H1 (cell line): ENCODE measurements around the gene MYG1.

Experiments used
- CHD1 ChIP-seq: IDR thresholded peaks from 2 replicates; pipeline ENCODE4 v1.6.1; 2012; ENCODE audit warnings: low read depth, low read length, improper control_type of control experiment
- EZH2 ChIP-seq: fragments of 200-600 bp; sonication (generic); IDR thresholded peaks from 2 replicates; pipeline ENCODE4 v1.7.1; 2012; ENCODE audit warnings: low read depth, mild to moderate bottlenecking, moderate library complexity, low read length, inconsistent platforms; ENCODE audit not compliant: severe bottlenecking
- GABPA ChIP-seq: IDR thresholded peaks from 2 replicates; pipeline ENCODE4 v1.6.1; 2011; ENCODE audit warnings: mild to moderate bottlenecking, low read length, moderate library complexity, borderline replicate concordance; ENCODE audit not compliant: insufficient read depth
- HDAC2 ChIP-seq, 2 experiments: fragments of 300-600 bp in 1 of 2; sonication (generic) in 1 of 2; IDR thresholded peaks; 2 replicates each; pipeline ENCODE4 v1.6.1; 2011 to 2012; ENCODE audit warnings: low read depth in 2 of 2, low read length in 2 of 2, mild to moderate bottlenecking in 2 of 2, moderate library complexity in 2 of 2, borderline replicate concordance in 1 of 2, inconsistent platforms in 1 of 2
- RNF2 ChIP-seq: fragments of 200-900, 300-1000 bp; sonication (generic); IDR thresholded peaks from 2 replicates; pipeline ENCODE4 v1.7.1; 2016; ENCODE audit warnings: borderline replicate concordance, low read depth, mild to moderate bottlenecking, antibody characterized with exemption, low read length; ENCODE audit not compliant: poor library complexity, severe bottlenecking; ENCODE audit errors: missing control alignments
- SIN3A ChIP-seq, 2 experiments: IDR thresholded peaks in 1 of 2; conservative IDR thresholded peaks in 1 of 2; 2 replicates each; pipeline ENCODE4 v1.6.1; 2011 to 2012; ENCODE audit warnings: low read length in 2 of 2, improper control_type of control experiment in 1 of 2, low read depth in 1 of 2, mild to moderate bottlenecking in 1 of 2
- TF ChIP-seq, protein P1 (sequence below), 3 experiments: IDR thresholded peaks; 1 replicate in 2 of 3; 2 replicates in 1 of 3; pipeline versions ENCODE4 v1.5.1 to v1.6.1; 2011; ENCODE audit warnings: low read length in 3 of 3, mild to moderate bottlenecking in 3 of 3, inconsistent platforms in 2 of 3, low read depth in 1 of 3, moderate library complexity in 1 of 3; ENCODE audit not compliant: insufficient read depth in 1 of 3; ENCODE audit errors: control extremely low read depth in 1 of 3

DNA sequence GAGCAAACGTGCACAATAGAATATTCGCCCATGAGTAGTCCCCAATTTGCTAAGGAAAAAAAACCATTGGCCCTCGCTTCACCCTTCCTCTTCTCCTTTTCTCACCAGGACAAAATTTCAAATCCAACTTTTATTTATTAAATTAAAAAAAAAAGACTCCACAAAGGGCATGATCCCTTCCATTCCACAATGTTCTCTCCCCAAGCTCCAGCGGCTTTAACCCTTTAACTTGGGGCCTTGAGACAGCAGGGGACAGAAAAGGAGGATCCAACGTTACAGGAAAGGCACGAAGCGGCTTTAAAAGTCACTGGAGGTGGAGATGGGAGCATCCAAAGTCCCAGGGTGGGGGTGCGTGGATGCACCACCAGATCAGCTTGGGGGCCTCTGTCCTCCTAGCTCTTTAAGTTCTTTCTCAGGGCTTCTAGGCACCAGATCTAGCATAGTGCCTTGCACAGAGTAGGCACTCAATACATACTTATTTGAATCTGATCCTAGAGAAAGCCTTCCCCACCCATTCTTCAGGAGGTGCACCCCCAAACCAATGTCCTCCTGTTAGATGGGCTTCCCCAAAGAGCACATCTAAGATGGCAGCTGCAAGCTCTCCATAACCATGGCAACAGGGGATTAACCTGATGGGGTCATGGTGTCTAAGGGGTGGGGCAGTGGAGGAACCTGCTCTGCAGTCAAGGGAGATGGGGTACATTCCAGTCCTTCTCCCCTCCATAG lies 27.1 kb downstream of the MYG1 start:
- TF ChIP-seq CHD1 (no peak), EZH2 (no peak), GABPA (no peak), HDAC2 (IDR thresholded peaks at IDR 0.05; ENCODE audit: borderline replicate concordance in 1 of 2, low read depth in 2 of 2, low read length in 2 of 2) (no peak), RNF2 (no peak), SIN3A (conservative IDR thresholded peaks at IDR 0.05 in 1 of 2, IDR thresholded peaks at IDR 0.05 in 1 of 2; ENCODE audit: low read depth in 1 of 2, low read length in 2 of 2) (no peak)
- TF ChIP-seq, protein P1, sequence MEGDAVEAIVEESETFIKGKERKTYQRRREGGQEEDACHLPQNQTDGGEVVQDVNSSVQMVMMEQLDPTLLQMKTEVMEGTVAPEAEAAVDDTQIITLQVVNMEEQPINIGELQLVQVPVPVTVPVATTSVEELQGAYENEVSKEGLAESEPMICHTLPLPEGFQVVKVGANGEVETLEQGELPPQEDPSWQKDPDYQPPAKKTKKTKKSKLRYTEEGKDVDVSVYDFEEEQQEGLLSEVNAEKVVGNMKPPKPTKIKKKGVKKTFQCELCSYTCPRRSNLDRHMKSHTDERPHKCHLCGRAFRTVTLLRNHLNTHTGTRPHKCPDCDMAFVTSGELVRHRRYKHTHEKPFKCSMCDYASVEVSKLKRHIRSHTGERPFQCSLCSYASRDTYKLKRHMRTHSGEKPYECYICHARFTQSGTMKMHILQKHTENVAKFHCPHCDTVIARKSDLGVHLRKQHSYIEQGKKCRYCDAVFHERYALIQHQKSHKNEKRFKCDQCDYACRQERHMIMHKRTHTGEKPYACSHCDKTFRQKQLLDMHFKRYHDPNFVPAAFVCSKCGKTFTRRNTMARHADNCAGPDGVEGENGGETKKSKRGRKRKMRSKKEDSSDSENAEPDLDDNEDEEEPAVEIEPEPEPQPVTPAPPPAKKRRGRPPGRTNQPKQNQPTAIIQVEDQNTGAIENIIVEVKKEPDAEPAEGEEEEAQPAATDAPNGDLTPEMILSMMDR (IDR thresholded peaks at IDR 0.05; ENCODE audit: control extremely low read depth in 1 of 3, insufficient read depth in 1 of 3, low read depth in 1 of 3, low read length in 3 of 3) = no peak
